Measurements from ENCODE around the gene OCSTAMP.

OCSTAMP gene

GRCh38 chr20:46550461-46550860 lies at the start of gene OCSTAMP:
OCSTAMP (minus strand) TSS chr20:46550654; CDS start chr20:46550560, 94 bp downstream.
- DNase-seq = peak in 1 of 2 experiments; percentile 45

GRCh38 chr20:46599227-46599987 lies 49.0 kb upstream of the OCSTAMP start:
- no peak for DNase-seq

GRCh38 chr20:46595933-46596332 lies 45.5 kb upstream of the OCSTAMP start:
- no peak for DNase-seq

GRCh38 chr20:46594725-46595124 lies 44.3 kb upstream of the OCSTAMP start:
- no peak for DNase-seq

DNA sequence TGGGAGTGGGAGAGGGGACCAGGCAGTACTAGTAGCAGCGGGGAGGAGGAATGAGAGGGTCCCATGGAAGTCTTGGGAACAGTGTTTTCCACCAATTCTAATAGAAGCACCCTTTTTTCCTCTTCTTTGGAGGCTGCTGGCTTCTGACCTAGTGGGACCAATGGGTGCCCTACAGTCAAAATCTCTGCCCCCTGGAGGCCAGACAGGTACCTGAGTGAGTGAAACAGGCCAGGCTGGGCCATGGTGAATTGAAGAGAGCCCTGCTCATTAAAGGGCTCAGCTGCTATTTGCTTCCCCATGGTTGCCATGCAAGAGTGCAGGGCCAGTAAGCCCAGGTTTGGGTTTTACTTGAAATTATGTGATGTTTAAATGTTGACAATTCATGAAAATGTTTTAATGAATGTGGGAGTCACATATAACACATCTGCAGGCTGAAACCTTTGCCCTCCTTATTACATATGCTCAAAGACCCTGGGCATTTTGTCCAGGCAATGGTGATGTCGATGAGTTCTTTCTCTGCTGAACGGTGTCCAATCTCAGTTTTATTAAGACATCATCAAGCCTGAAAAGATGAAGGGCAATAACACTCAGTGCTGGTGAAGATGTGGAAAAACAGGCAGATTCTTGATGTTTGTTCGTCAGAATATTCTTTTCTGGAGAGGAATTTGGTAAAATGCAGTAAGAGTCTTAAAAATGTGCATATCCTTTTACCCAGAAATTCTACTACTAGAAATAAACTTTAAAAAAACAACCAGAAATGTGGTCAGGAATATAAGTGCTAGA lies 42.3 kb upstream of the OCSTAMP start:
- no peak for DNase-seq

GRCh38 chr20:46590443-46590842 lies 40.0 kb upstream of the OCSTAMP start:
- no peak for DNase-seq

- DNase-seq = no peak
Measured at GRCh38 chr20:46588532-46589511, 38.4 kb upstream of the OCSTAMP start.

DNA sequence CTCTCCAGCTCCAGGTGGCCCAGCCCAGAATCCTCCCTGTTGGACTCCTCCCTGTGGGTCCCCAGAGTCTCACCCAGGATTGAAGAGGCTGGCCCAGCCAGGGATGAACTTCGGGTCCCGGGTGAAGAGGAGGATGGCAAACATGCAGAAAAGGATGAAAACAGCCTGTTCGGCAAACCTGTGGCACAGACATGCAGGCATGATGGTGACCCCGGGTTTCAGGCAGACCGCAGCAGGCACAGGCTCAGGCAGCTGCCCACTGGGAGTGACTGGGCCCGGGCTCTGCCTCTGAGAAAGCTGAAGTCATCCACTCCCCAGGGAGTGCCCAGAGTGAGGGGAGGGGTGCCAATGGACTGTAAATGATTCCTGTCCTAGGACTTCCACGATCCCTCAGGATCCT lies 37.5 kb upstream of the OCSTAMP start:
- DNase-seq = no peak

- no peak for DNase-seq
Measured at GRCh38 chr20:46586724-46587123, 36.3 kb upstream of the OCSTAMP start.

DNA sequence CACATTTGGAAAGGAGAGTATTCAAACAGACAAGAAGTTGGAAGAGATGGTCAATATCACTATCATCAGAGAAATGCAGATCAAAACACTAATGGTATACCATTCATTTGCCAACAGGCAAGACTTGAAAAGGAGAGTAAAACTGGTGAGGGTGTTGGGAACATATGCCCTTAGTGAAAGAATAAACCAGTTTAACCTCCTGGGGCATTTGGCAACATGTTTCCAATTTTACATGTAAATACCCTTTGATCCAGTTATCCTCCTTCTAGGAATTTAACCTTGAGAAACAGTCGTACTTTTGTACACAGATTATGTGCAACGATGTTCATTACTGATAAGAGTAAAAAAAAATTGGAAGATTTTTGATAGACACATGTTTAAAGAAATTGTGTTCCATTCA lies 34.1 kb upstream of the OCSTAMP start:
- DNase-seq = no peak

- DNase-seq = no peak
Measured at GRCh38 chr20:46583411-46584214, 33.2 kb upstream of the OCSTAMP start.

DNA sequence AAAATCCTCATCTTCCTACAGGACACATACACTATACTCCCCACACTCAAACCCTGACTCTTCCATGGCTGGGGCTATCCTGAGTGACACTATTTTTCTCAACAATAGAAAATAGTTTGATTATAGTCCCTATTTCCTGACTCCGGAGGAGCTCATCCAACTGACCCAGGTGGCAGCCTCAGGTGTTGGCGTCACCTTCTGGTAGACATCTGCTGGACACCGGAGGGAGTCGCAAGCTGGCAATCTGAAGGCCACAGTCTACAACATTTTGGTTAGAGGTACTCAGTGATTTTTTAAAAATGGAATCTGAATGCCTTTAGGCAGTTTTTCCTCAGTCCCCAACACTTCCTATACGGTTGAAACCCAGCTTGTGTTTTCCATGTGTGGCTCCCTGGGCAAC lies 32.2 kb upstream of the OCSTAMP start:
- DNase-seq = no peak

DNA sequence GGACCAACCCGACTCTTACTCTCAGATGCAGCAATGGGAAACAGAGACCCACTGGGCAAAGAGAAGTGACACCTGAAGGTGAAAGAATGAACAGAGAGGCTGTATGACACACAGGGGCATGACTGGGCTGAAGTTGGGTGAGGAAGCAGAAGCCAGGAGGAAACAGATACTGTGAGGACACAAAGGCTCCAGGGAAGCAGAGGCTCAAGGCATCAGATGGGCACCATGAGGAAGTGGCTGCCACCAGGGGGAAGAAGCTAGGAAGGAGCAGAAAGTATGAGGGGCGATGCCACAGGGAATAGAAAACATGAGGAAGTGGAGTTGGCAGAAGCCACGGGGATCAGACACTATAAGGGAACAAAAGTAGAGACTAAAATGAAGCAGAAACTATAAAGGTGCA lies 30.9 kb upstream of the OCSTAMP start:
- no peak for DNase-seq

- DNase-seq = no peak
Measured at GRCh38 chr20:46580613-46581205, 30.3 kb upstream of the OCSTAMP start.

DNA sequence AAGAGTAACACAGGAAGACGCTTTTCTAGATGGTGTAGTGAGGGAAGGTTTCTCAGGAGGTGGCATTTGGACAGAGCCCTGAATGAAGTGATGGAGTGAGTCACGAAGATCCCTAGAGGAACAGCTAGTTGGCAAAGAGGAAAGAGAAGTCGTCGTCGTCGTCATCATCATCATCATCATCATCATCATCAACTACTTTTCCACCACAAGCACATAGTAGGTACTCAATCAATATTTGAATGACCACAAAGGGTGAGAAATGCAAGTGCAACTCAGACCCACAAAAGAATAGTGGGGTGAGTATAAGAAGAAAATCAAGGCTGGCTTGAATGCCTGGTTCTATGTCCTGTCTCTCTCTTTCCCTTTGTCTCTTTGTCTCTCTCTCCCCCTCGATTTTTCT lies 28.3 kb upstream of the OCSTAMP start:
- DNase-seq = no peak

- no peak for DNase-seq
Measured at GRCh38 chr20:46576774-46577395, 26.4 kb upstream of the OCSTAMP start.

DNA sequence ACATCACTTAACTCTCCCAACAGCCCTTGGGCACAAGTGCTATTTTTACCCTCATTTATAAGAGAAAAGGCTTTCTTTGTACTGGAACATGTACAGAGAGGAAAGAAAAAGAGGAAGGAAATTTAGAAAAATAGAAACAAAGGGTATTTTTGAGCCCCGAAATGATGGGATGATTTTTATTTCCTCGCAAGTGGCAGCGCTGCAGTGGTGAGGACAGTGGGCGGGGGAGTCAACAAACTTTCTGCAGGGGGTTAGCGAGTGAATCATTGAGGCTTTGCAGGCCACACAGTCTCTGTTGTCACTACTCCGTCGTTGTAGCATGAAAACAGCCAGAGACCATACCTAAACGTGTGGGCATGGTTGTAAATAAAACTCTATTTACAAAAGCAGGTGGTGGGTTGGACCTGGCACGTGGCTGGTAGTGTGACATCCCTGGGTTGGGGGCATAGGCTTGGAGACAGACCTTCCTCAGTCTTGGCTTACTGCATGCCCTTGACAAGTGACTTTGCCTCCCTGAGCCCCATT lies 25.5 kb upstream of the OCSTAMP start:
- no peak for DNase-seq

- DNase-seq = no peak
Measured at GRCh38 chr20:46575394-46575793, 24.9 kb upstream of the OCSTAMP start.

- no peak for DNase-seq
Measured at GRCh38 chr20:46573788-46574584, 23.5 kb upstream of the OCSTAMP start.

DNA sequence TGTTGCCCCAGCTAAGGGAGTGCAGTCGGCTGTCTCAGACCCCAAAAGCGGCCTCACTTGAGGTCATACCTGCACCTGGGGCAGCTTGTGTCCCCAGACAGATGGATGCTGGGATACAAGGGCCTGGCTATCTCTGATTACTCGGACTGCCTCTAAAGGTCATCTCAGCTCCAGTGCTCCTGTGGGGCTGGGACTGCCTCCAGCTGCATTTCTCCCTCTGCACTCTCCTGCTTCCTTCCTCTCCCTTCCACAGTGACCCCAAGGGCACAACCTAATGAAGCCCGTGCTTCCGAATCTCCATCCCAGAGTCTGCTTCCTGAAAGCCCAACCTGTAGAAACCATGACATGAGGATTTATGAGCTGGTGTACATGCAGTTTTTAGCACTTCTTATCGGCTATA lies 22.8 kb upstream of the OCSTAMP start:
- no peak for DNase-seq

Measured in SHP77 (cell line).